Activated CD4-positive, alpha-beta T cell treated with anti-CD3 and anti-CD28 coated beads for 36 hours (primary cell): ENCODE data around the gene CMTM7. TPM values are rescaled to one million over a fixed set of nuclear protein-coding genes. Genes with fewer than 3 reads are reported as not detected.

Source experiments
- ATAC-seq: fragments of 200-7000 bp; cut with Tn5 transposase; one replicate; pipeline ENCODE4 v1.10.0; 2021; ENCODE audit warnings: mild to moderate bottlenecking, moderate library complexity
- CTCF ChIA-PET: fragments of 350-600 bp; sonication (Branson Sonifier 250); formaldehyde crosslinking; loops from one replicate; lab custom pipeline; 2021; ENCODE audit warnings: antibody characterized with exemption; lab: Charles Lee
- POLR2A ChIA-PET: fragments of 350-600 bp; sonication (Branson Sonifier 250); formaldehyde crosslinking; loops from one replicate; lab custom pipeline; 2021; ENCODE audit warnings: antibody characterized with exemption, inconsistent platforms; lab: Charles Lee
- DNase-seq: peaks from one replicate; pipeline ENCODE4 v3.0.0-alpha.2; 2020
- H3K27ac Mint-ChIP-seq: one replicate; pipeline ENCODE4 v1.8.0; 2021; ENCODE audit warnings: mixed read lengths
- H3K27me3 Mint-ChIP-seq: one replicate; pipeline ENCODE4 v1.8.0; 2021; ENCODE audit warnings: mixed read lengths
- H3K36me3 Mint-ChIP-seq: one replicate; pipeline ENCODE4 v1.8.0; 2021; ENCODE audit warnings: low read depth, mixed read lengths
- H3K4me1 Mint-ChIP-seq: one replicate; pipeline ENCODE4 v1.8.0; 2021; ENCODE audit warnings: mixed read lengths
- H3K4me3 Mint-ChIP-seq: one replicate; pipeline ENCODE4 v1.8.0; 2021; ENCODE audit warnings: mild to moderate bottlenecking, moderate library complexity, mixed read lengths
- H3K9me3 Mint-ChIP-seq: one replicate; pipeline ENCODE4 v1.8.0; 2021; ENCODE audit warnings: low read depth, mixed read lengths
- intact Hi-C, 2 experiments: fragments of 100-400 bp; cut with DNase I in 1 of 2; cut with micrococcal nuclease in 1 of 2; formaldehyde crosslinking; loops; one replicate each; pipeline versions ENCODE4 v1.14.2 to v1.15.1; 2022 to 2024; cut with DNase I, micrococcal nuclease
- total RNA-seq, 2 experiments: library from RNA; stranded (reverse); gene quantifications; one replicate each; pipeline ENCODE4 v1.2.3, GENCODE V29; 2021

CMTM7 gene, protein sequence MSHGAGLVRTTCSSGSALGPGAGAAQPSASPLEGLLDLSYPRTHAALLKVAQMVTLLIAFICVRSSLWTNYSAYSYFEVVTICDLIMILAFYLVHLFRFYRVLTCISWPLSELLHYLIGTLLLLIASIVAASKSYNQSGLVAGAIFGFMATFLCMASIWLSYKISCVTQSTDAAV
- total RNA-seq = 10 to 100 TPM; 41.1 to 67.0 TPM

DNA sequence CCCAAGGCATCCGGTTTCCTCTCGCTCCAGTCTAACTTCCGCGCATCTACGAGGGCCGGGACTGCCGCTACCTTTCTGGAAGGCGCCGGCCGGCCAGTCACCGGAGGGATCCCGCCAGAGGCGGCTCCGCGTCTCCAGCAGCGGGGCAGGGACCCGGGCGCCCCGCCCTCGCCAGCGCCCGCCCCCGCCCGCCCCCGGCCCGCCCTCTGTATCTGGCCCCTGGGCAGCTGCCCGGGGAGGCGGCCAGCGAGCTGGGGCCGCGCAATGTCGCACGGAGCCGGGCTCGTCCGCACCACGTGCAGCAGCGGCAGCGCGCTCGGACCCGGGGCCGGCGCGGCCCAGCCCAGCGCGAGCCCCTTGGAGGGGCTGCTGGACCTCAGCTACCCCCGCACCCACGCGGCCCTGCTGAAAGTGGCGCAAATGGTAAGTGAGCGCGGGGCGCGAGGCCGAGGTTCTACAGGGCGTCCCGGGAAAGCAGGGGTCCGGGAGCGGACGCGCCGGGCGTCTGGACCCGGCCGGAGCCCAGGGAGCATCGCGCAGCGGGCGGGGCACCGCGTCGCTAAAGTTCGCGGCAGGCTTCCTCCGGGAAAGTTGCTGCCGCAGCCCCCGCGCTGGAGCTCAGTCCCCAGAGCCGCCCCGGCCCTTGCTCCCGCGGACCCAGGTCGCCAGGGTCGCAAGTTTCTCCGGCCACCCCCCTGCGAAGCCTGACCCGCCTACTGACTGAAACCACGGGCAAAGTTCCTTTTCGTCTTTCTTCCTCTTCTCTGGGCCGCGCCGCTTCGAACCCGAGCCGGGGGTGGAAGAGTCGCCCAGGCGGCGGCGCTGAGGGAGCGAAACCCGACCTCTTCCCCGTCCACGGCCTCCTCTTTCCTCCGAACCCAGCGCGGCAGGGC is at the start of gene CMTM7:
CMTM7 (plus strand) TSS at position 211 of the 893 bp plus-strand sequence; CDS start at position 265, 54 bp downstream.
- ATAC-seq (peak; percentile 49), DNase-seq (peak; percentile 80)
- POLR2A ChIA-PET = interaction anchor here (0.6 to 1.1 kb wide), 3 partner anchors 47 to 68 kb away, joined by 3 to 4 read pairs (median 3); no protein-coding TSS in a partner anchor
- H3K4me3 Mint-ChIP-seq = peak within 1 kb of the TSS; percentile 98
- intact Hi-C loops = loop anchor here (2.0 to 5.0 kb wide), 7 partner anchors 40 to 295 kb away; partner anchors contain the start of genes CMTM8 (in 1 of the 2), CNOT10 (in 1 of the 2), DYNC1LI1 (in 1 of the 2) and GPD1L (in 1 of the 2)
- CTCF ChIA-PET = interaction anchor here (0.9 to 3.0 kb wide), 5 partner anchors 16 to 152 kb away, joined by 3 to 21 read pairs (median 7); no protein-coding TSS in a partner anchor
- H3K36me3 Mint-ChIP-seq = peaks cover 15% of the 10 kb centered on the region
- no peaks in the 10 kb centered on the region for H3K27me3 Mint-ChIP-seq
- peak within 1 kb of the TSS; percentile 98 for H3K27ac Mint-ChIP-seq
- H3K4me1 Mint-ChIP-seq = peaks cover 63% of the 10 kb centered on the region
- H3K9me3 Mint-ChIP-seq = no peaks in the 10 kb centered on the region

DNA sequence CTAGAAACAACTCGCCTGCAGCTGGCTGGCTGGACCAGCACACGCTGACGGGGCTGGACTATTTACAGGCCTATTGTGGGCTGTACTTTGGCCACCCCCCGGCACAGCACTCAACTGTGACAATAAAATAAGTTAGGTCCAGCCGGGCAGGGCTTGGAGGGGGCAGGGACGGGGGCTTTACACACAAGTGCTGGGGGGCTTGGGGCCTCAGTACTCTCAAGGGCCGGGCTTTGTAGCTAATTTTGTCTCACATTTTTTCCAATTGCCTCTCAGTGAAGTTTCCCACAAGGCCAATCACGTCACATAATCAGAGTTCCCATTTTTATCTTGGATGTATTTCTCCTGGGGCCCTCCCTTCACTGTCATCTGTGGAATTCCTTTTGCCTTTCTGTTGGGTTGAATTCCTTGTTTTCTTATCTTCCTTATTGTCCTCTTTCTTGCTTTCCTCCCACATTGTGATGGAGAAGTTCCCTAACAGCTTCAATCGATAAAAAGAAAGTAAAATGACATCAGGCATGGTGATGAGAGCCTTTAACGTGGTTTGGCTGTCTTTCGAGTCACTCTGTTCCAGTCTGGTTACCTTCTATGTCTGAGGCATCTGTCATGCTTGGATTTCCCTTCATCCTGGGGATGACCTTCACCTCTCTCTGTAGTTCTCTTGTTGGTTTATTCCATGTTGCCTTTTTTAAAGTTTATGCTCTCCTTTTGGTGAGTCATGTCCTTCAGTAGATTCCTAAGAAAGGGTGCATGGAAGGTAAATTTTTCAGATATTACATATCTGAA is 44.1 kb upstream of the CMTM7 start:
- Mint-ChIP-seq H3K4me1 (peaks cover 18% of the 10 kb centered on the region), H3K27me3 (no peaks in the 10 kb centered on the region), H3K36me3 (no peaks in the 10 kb centered on the region), H3K4me3 (no peak overlapping the region), H3K27ac (peak overlapping the region; percentile 23), H3K9me3 (no peaks in the 10 kb centered on the region)
- CTCF ChIA-PET = interaction anchor here (0.6 to 5.6 kb wide), 4 partner anchors 11 to 171 kb away, joined by 3 to 31 read pairs (median 6); no protein-coding TSS in a partner anchor
- ATAC-seq = peak; percentile 63
- POLR2A ChIA-PET = interaction anchor here (0.6 kb wide), 1 partner anchor 122 kb away, joined by 6 read pairs; no protein-coding TSS in a partner anchor
- intact Hi-C loops = no loop called here
- no peak for DNase-seq

DNA sequence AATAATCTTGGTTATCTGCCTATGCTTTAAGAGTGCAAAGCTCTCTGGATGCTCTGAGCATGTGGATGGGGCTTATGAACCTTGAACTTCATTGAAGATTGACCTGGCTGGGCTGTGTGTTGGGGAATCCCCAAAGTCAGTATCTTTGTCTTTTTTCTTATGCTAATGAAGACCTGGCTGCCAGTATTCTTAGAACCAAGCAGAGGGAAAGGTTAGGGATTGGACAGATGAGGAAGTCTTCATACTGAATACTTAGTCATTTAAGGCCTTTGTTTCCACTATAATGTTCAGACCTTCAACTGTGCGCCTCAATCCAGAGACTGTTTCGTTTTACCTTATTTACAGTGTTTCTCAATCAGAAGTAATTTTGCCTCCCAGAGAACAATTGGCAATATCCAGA is 42.5 kb upstream of the CMTM7 start:
- ChIA-PET CTCF (interaction anchor here (1.1 to 1.2 kb wide), 2 partner anchors 23 to 39 kb away, joined by 3 read pairs; no protein-coding TSS in a partner anchor), POLR2A (no interaction called here)
- Mint-ChIP-seq H3K27me3 (no peaks in the 10 kb centered on the region), H3K27ac (no peak overlapping the region), H3K9me3 (no peaks in the 10 kb centered on the region), H3K36me3 (no peaks in the 10 kb centered on the region), H3K4me3 (no peak overlapping the region), H3K4me1 (peaks cover 18% of the 10 kb centered on the region)
- ATAC-seq = no peak
- no peak for DNase-seq
- intact Hi-C loops = no loop called here

DNA sequence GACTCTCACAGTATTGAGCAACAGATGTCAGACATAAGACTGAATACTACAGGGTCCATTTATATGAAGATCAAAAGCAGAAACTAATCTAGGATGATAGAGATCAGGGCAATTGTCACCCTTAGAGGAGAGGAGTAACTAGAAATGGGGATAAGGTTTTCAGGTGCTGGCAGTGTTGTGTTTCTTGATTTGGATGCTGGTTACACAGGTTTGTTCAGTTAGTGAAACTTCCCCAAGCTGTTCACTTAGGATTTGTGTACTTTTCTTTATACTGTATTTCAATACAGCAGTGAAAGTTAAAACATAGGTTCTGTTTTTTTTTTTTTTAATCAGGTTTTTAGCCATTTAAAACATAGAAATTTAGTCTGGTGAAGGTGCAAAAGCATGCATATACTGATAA is 39.1 kb upstream of the CMTM7 start:
- ChIA-PET CTCF (no interaction called here), POLR2A (no interaction called here)
- DNase-seq = no peak
- intact Hi-C loops = no loop called here
- Mint-ChIP-seq H3K36me3 (peaks cover 2% of the 10 kb centered on the region), H3K4me1 (peaks cover 17% of the 10 kb centered on the region), H3K27ac (no peak overlapping the region), H3K9me3 (no peaks in the 10 kb centered on the region), H3K27me3 (no peaks in the 10 kb centered on the region), H3K4me3 (no peak overlapping the region)
- no peak for ATAC-seq

DNA sequence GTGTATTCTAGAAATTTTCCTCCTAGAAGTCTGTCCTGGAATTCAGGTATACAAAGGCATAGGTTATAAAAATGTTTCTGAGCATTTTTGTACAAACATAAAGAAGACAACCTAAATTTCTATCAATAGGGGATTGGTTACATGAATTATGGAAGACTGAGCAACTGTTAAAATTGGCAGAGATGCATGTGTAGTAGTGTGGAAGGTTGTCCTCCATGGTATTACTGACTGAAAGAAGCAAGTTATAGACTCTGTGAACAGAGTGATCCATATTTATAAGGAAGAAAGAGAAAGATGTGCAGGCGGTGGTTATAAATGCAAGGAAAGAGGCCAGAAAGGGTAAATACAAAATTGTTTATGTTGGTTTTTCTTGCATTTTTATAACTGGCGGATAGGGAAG is 38.3 kb upstream of the CMTM7 start:
- ChIA-PET POLR2A (no interaction called here), CTCF (no interaction called here)
- Mint-ChIP-seq H3K36me3 (peaks cover 2% of the 10 kb centered on the region), H3K4me3 (no peak overlapping the region), H3K27ac (no peak overlapping the region), H3K27me3 (no peaks in the 10 kb centered on the region), H3K4me1 (peaks cover 9% of the 10 kb centered on the region), H3K9me3 (no peaks in the 10 kb centered on the region)
- ATAC-seq (no peak), DNase-seq (no peak)
- intact Hi-C loops = no loop called here

DNA sequence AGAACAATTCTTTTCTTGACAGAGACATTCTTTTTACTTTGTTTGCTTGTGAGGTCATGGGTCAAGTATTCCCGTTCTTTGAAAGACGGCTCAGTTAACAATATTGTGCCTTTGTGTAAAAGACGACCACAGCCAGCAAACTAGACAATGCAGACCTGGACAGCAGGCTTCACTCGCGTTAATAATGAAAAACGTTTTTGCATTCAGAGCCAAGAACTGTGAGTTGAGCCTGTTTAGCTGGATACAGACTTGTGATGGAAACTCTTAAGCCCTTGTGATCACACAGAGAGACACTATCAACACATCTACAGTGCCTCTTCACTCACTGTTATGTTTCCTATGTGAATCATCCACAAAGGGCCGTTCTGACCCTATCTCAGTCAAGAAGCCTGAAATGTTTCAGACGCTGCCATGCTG is 37.3 kb upstream of the CMTM7 start:
- ATAC-seq (peak; percentile 64), DNase-seq (no peak)
- peaks cover under 1% of the 10 kb centered on the region for H3K4me1 Mint-ChIP-seq
- ChIA-PET CTCF (no interaction called here), POLR2A (no interaction called here)
- no peaks in the 10 kb centered on the region for H3K9me3 Mint-ChIP-seq
- intact Hi-C loops = no loop called here
- no peak overlapping the region for H3K27ac Mint-ChIP-seq
- peaks cover 2% of the 10 kb centered on the region for H3K36me3 Mint-ChIP-seq
- H3K27me3 Mint-ChIP-seq = no peaks in the 10 kb centered on the region
- no peak overlapping the region for H3K4me3 Mint-ChIP-seq

DNA sequence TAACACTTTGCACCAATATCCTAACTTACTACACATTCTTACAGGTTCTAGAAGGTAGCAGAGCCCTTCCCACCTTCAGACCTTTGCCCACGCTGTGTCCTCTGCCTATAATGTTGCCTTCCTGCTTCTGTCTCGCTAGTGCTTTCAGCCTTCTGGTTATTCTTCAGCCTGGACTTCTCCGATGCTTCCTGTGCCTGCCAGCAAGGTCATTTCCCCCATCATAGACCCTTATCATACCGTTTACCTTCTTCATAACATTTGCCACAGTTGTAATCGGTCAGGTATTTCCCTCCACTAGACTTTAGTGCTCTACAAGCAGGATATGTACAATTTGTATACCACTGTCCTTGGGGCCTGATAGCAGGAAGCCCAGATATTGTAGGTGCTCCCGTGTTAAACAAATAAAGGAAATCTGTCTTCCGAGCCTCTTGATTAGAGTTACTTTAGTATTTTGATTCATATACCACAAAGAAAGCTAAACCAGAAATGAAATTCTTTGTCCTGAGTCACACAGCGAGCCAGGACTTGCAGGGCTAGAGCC is 35.8 kb upstream of the CMTM7 start:
- no peaks in the 10 kb centered on the region for H3K9me3 Mint-ChIP-seq
- ATAC-seq = no peak
- peaks cover 4% of the 10 kb centered on the region for H3K36me3 Mint-ChIP-seq
- DNase-seq = no peak
- H3K4me3 Mint-ChIP-seq = no peak overlapping the region
- no peaks in the 10 kb centered on the region for H3K27me3 Mint-ChIP-seq
- CTCF ChIA-PET = no interaction called here
- intact Hi-C loops = no loop called here
- H3K27ac Mint-ChIP-seq = no peak overlapping the region
- POLR2A ChIA-PET = no interaction called here
- H3K4me1 Mint-ChIP-seq = no peaks in the 10 kb centered on the region

DNA sequence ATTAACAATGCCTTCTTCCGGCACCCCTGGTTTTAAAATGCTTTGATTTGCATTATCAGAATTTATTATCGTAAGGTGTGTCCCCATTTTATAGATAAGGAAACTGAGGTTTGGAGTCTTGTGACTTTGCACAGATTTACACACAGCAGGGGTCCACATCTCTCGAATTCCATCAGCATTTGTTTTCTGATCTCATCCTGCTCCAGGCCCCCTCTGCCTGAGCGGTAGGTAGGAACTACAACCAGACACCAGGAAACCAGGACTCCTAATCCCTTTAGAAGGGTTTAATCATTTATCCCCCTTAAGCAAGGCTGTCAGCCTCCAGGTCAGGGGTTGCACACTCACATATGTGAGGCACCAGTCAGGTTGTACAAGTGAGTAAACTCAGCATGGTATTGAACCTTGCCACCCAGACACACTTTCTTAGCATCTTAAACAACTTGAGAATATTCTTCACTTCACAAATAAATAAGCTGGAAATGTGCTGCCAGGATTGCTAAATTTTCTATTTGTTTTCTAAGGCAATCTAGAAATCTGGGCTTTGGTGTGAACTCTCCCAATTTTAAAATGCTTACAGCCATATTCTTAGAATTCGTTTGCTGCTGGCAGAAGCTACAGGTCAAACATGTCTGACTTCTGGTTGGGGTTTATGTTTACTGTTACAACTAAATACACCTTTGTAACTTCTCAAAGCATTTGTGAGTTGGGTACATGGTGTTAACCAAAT is 31.7 kb upstream of the CMTM7 start:
- Mint-ChIP-seq H3K27me3 (no peaks in the 10 kb centered on the region), H3K9me3 (no peaks in the 10 kb centered on the region), H3K27ac (no peak overlapping the region), H3K4me3 (no peak overlapping the region), H3K4me1 (no peaks in the 10 kb centered on the region), H3K36me3 (peaks cover 4% of the 10 kb centered on the region)
- POLR2A ChIA-PET = no interaction called here
- intact Hi-C loops = no loop called here
- DNase-seq (no peak), ATAC-seq (no peak)
- CTCF ChIA-PET = no interaction called here

DNA sequence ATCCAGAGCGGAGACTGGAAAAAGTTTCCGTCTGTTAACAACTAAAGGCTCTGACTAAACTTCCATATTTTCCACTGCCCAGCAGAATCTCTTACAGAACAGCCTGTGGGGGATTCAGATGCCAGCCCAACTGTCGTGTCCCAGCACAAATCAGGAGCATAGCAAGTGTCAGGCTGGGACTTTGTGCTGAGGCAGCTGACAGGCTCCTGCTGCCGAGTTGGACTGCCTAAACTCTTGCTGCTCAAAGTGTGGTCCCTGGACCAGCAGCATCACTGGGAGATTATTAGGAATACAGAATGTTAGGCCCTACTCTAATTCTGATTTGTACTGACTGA is 31.2 kb upstream of the CMTM7 start:
- no peak overlapping the region for H3K4me3 Mint-ChIP-seq
- CTCF ChIA-PET = interaction anchor here (1.4 kb wide), 1 partner anchor 183 kb away, joined by 3 read pairs; no protein-coding TSS in a partner anchor
- H3K27me3 Mint-ChIP-seq = no peaks in the 10 kb centered on the region
- POLR2A ChIA-PET = no interaction called here
- no peaks in the 10 kb centered on the region for H3K4me1 Mint-ChIP-seq
- intact Hi-C loops = no loop called here
- DNase-seq (no peak), ATAC-seq (no peak)
- H3K27ac Mint-ChIP-seq = no peak overlapping the region
- peaks cover 2% of the 10 kb centered on the region for H3K36me3 Mint-ChIP-seq
- H3K9me3 Mint-ChIP-seq = no peaks in the 10 kb centered on the region

DNA sequence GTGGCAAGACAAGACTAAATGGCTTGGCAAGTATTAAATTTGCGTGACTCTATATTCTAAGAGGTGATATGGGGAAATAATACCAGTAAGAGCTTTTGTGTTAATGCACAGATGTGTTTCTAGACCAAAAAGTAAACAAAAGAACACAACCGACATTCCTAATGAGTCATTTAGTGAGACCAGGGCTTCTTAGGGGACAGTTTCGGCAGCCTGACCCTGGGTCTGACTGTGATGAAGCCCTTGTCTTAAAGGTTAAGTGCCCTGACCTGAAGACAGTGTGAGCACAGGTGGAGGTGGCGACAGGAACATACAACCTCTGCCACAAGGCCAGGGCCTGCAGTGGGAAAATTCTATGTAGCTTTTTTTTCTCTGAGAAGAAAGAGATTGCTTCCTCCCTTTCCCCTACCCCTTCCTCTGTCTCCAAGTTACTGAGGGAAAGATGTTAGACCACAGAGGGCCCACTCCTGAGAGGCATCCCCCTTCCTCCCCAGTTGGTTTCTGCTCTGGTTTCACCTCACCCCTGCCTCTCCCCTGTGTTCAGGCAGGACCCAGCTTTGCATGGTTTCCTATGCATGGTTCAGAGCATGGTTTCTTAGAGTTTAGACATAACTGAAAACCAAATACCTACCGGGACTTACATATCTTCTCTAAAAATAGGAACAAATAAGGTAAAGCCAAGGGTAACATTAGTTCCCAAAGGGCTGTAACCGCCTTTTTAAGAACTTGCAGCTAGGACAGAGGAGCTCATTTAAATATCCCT is 24.8 kb upstream of the CMTM7 start:
- Mint-ChIP-seq H3K27me3 (no peaks in the 10 kb centered on the region), H3K4me3 (no peak overlapping the region), H3K9me3 (no peaks in the 10 kb centered on the region), H3K27ac (no peak overlapping the region), H3K36me3 (no peaks in the 10 kb centered on the region), H3K4me1 (peaks cover 29% of the 10 kb centered on the region)
- DNase-seq = no peak
- no peak for ATAC-seq
- intact Hi-C loops = no loop called here
- CTCF ChIA-PET = interaction anchor here (1.0 to 1.4 kb wide), 3 partner anchors 10 to 188 kb away, joined by 3 to 4 read pairs (median 4); no protein-coding TSS in a partner anchor
- POLR2A ChIA-PET = interaction anchor here (0.5 kb wide), 1 partner anchor 88 kb away, joined by 4 read pairs; no protein-coding TSS in a partner anchor
